Measurements from ENCODE around the gene TCHP.

- TF ChIP-seq, protein P1, sequence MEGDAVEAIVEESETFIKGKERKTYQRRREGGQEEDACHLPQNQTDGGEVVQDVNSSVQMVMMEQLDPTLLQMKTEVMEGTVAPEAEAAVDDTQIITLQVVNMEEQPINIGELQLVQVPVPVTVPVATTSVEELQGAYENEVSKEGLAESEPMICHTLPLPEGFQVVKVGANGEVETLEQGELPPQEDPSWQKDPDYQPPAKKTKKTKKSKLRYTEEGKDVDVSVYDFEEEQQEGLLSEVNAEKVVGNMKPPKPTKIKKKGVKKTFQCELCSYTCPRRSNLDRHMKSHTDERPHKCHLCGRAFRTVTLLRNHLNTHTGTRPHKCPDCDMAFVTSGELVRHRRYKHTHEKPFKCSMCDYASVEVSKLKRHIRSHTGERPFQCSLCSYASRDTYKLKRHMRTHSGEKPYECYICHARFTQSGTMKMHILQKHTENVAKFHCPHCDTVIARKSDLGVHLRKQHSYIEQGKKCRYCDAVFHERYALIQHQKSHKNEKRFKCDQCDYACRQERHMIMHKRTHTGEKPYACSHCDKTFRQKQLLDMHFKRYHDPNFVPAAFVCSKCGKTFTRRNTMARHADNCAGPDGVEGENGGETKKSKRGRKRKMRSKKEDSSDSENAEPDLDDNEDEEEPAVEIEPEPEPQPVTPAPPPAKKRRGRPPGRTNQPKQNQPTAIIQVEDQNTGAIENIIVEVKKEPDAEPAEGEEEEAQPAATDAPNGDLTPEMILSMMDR (IDR thresholded peaks at IDR 0.05; ENCODE audit: insufficient read depth, low read depth, low read length): no peak
- TF ChIP-seq EZH2 (IDR thresholded peaks at IDR 0.05; ENCODE audit: insufficient read depth, low read length): no peak
Measured at GRCh38 chr12:109877504-109878246, 22.4 kb upstream of the TCHP start.

Data from astrocyte (in vitro differentiated cells and primary cell).